ENCODE data around the gene TNFRSF18. TPM values are rescaled to one million over a fixed set of nuclear protein-coding genes. Genes with fewer than 3 reads are reported as not detected.

TNFRSF18 gene
- 1 to 10 TPM in 1 of 2 donors, under 1 TPM in 1; 0.95 to 1.7 TPM for total RNA-seq
- polyA plus RNA-seq (2013, experiment 1 of 2) = not detected
- polyA plus RNA-seq (2013, experiment 2 of 2) = 0.25 TPM
- long read RNA-seq, experiment 1 = 0 reads
- long read RNA-seq, experiment 2 = 0 reads
- long read RNA-seq, experiment 3, partial matches to known transcripts = 1 of 2 reads
- long read RNA-seq, experiment 3, other reads (novel, unspliced or antisense) = 0 of 2 reads
- long read RNA-seq, experiment 4 = 0 reads

- no peaks in the 10 kb centered on the region for H3K4me1 Mint-ChIP-seq
- H3K4me1 ChIP-seq (ENCODE audit: control insufficient read depth, insufficient read depth, low read length) = no peaks in the 10 kb centered on the region
- H3K9me3 ChIP-seq (ENCODE audit: control insufficient read depth, low read length) = no peaks in the 10 kb centered on the region
- no peaks in the 10 kb centered on the region for H3K36me3 ChIP-seq (ENCODE audit: control insufficient read depth, insufficient read depth, low read length)
- H3K4me3 Mint-ChIP-seq = peak within 1 kb of the TSS; percentile 26
- no peak within 1 kb of the TSS for H3K27ac Mint-ChIP-seq
- 13 to 16% methylated on average over 13 to 49 of the region's 49 CpGs for WGBS, 2 experiments (ENCODE audit: insufficient coverage in 1 of 2, insufficient read length in 1 of 2)
- peaks cover 28% of the 10 kb centered on the region for H3K27me3 ChIP-seq (ENCODE audit: control insufficient read depth, insufficient read depth, low read length, poor library complexity, severe bottlenecking)
- peak; percentile 89 for DNase-seq
- H3K9ac ChIP-seq (ENCODE audit: extremely low read depth, low read length, poor library complexity, severe bottlenecking) = no peak within 1 kb of the TSS
- H3K9me3 Mint-ChIP-seq = no peaks in the 10 kb centered on the region
- H3K36me3 Mint-ChIP-seq (ENCODE audit: low read depth) = no peaks in the 10 kb centered on the region
- peak within 1 kb of the TSS; percentile 35 for H3K4me3 ChIP-seq (ENCODE audit: low read length)
- no peak for TF ChIP-seq CTCF (conservative IDR thresholded peaks at IDR 0.05)
- peaks cover 1% of the 10 kb centered on the region for H3K27me3 Mint-ChIP-seq (ENCODE audit: insufficient read depth)
- no peak within 1 kb of the TSS for H3K27ac ChIP-seq (ENCODE audit: low read depth, low read length)
Measured at GRCh38 chr1:1206376-1206965, at the start of gene TNFRSF18. TSS of gene TNFRSF18 (minus strand) at chr1:1206592. CDS start at chr1:1206571, 21 bp downstream.

- Histone ChIP-seq H3K4me1 (ENCODE audit: control insufficient read depth, insufficient read depth, low read length) (no peaks in the 10 kb centered on the region), H3K9me3 (ENCODE audit: control insufficient read depth, low read length) (no peaks in the 10 kb centered on the region), H3K27me3 (ENCODE audit: control insufficient read depth, insufficient read depth, low read length, poor library complexity, severe bottlenecking) (no peaks in the 10 kb centered on the region), H3K27ac (ENCODE audit: low read depth, low read length) (no peak overlapping the region), H3K4me3 (ENCODE audit: low read length) (no peak overlapping the region), H3K9ac (ENCODE audit: extremely low read depth, low read length, poor library complexity, severe bottlenecking) (no peak overlapping the region), H3K36me3 (ENCODE audit: control insufficient read depth, insufficient read depth, low read length) (peaks cover 56% of the 10 kb centered on the region)
- H3K27ac Mint-ChIP-seq = peak overlapping the region; percentile 61
- TF ChIP-seq CTCF (conservative IDR thresholded peaks at IDR 0.05) = no peak
- peaks cover 8% of the 10 kb centered on the region for H3K4me1 Mint-ChIP-seq
- H3K27me3 Mint-ChIP-seq (ENCODE audit: insufficient read depth) = no peaks in the 10 kb centered on the region
- no peak for DNase-seq
- WGBS, 2 experiments (ENCODE audit: insufficient coverage in 1 of 2, insufficient read length in 1 of 2) = 91 to 96% methylated on average over 4 to 10 of the region's 10 CpGs
- peaks cover 61% of the 10 kb centered on the region for H3K36me3 Mint-ChIP-seq (ENCODE audit: low read depth)
- no peaks in the 10 kb centered on the region for H3K9me3 Mint-ChIP-seq
- no peak overlapping the region for H3K4me3 Mint-ChIP-seq
Measured at GRCh38 chr1:1255611-1256010, 49.2 kb upstream of the TNFRSF18 start.

GRCh38 chr1:1255078-1255477 is 48.7 kb upstream of the TNFRSF18 start:
- Histone ChIP-seq H3K4me3 (ENCODE audit: low read length) (no peak overlapping the region), H3K9ac (ENCODE audit: extremely low read depth, low read length, poor library complexity, severe bottlenecking) (no peak overlapping the region), H3K4me1 (ENCODE audit: control insufficient read depth, insufficient read depth, low read length) (no peaks in the 10 kb centered on the region), H3K27me3 (ENCODE audit: control insufficient read depth, insufficient read depth, low read length, poor library complexity, severe bottlenecking) (no peaks in the 10 kb centered on the region), H3K27ac (ENCODE audit: low read depth, low read length) (no peak overlapping the region), H3K36me3 (ENCODE audit: control insufficient read depth, insufficient read depth, low read length) (peaks cover 51% of the 10 kb centered on the region), H3K9me3 (ENCODE audit: control insufficient read depth, low read length) (no peaks in the 10 kb centered on the region)
- Mint-ChIP-seq H3K4me3 (no peak overlapping the region), H3K27me3 (ENCODE audit: insufficient read depth) (no peaks in the 10 kb centered on the region), H3K36me3 (ENCODE audit: low read depth) (peaks cover 61% of the 10 kb centered on the region), H3K4me1 (peaks cover 8% of the 10 kb centered on the region), H3K27ac (no peak overlapping the region), H3K9me3 (no peaks in the 10 kb centered on the region)
- WGBS, 2 experiments (ENCODE audit: insufficient coverage in 1 of 2, insufficient read length in 1 of 2) = 94 to 96% methylated on average over 19 to 26 of the region's 26 CpGs
- TF ChIP-seq CTCF (conservative IDR thresholded peaks at IDR 0.05) = no peak
- no peak for DNase-seq
